MM.1S (cell line): ENCODE data around the gene SOAT1.
A peak's percentile ranks its signal among the peaks of the same experiment; 100 is the strongest.

Source experiments
- CTCF ChIP-seq: fragments of 300-600 bp; sonication (generic); IDR thresholded peaks from 2 replicates; pipeline ENCODE4 v1.5.1; 2016; ENCODE audit warnings: antibody characterized with exemption, low read length, mixed read lengths
- EZH2 ChIP-seq: fragments of 300-600 bp; sonication (generic); optimal IDR thresholded peaks from 2 replicates; pipeline ENCODE3; 2017; ENCODE audit warnings: low read depth, mild to moderate bottlenecking, antibody characterized with exemption, low read length, mixed read lengths

- peak; percentile 21; the same call in 1 of the 2 replicates for TF ChIP-seq CTCF
- TF ChIP-seq EZH2 = no peak
Measured at GRCh38 chr1:179293340-179294327, at the start of gene SOAT1.
